Erythroblast (primary cell): Measurements from ENCODE around the gene PRMT2.
"Not testable (repeated sequence)": the region's sequence is repeated elsewhere in the genome, so short reads cannot be mapped to it uniquely, and the experiment has no call there.

ENCODE experiments used
- DNase-seq, 2 experiments: peaks; one replicate each; lab custom pipeline; 2025; lab: John Stamatoyannopoulos, UW
- GATA1 ChIP-seq: IDR thresholded peaks from 2 replicates; pipeline ENCODE4 v1.6.1; 2011; ENCODE audit warnings: low read depth, mild to moderate bottlenecking, control low read depth, low read length, moderate library complexity
- POLR2A ChIP-seq: IDR thresholded peaks from 2 replicates; pipeline ENCODE4 v1.6.1; 2011; ENCODE audit warnings: mild to moderate bottlenecking, low read length

The PRMT2 gene

GRCh38 chr21:46626536-46626935 lies 8.9 kb upstream of the PRMT2 start:
- no peak for TF ChIP-seq GATA1
- no peak for TF ChIP-seq POLR2A
- DNase-seq = no peak

GRCh38 chr21:46626975-46627501 lies 8.4 kb upstream of the PRMT2 start:
- no peak for DNase-seq
- no peak for TF ChIP-seq GATA1
- TF ChIP-seq POLR2A = no peak

- no peak for TF ChIP-seq GATA1
- no peak for DNase-seq
Observed at GRCh38 chr21:46627726-46628125, 7.7 kb upstream of the PRMT2 start.

- no peak for DNase-seq
- no peak for TF ChIP-seq POLR2A
Observed at GRCh38 chr21:46628868-46629267, 6.6 kb upstream of the PRMT2 start.

GRCh38 chr21:46630915-46631314 lies 4.6 kb upstream of the PRMT2 start:
- not testable (repeated sequence) for DNase-seq

GRCh38 chr21:46633566-46633965 lies 1.9 kb upstream of the PRMT2 start:
- DNase-seq = no peak
- TF ChIP-seq GATA1 = no peak
- TF ChIP-seq POLR2A = no peak

GRCh38 chr21:46634427-46634826 lies 1.0 kb upstream of the PRMT2 start:
- TF ChIP-seq POLR2A (no peak), GATA1 (no peak)
- peak in 1 of 2 experiments; percentile 41 for DNase-seq

- peak in 1 of 2 experiments; percentile 81 for DNase-seq
- TF ChIP-seq POLR2A (no peak), GATA1 (no peak)
Observed at GRCh38 chr21:46634966-46635323, 529 bp upstream of the PRMT2 start.

- no peak for TF ChIP-seq GATA1
- TF ChIP-seq POLR2A = no peak
- peak in 1 of 2 experiments; percentile 48 for DNase-seq
Observed at GRCh38 chr21:46636181-46636512, 673 bp downstream of the PRMT2 start.

GRCh38 chr21:46636550-46637285 lies 1.2 kb downstream of the PRMT2 start:
- no peak for DNase-seq
- no peak for TF ChIP-seq GATA1

- TF ChIP-seq GATA1 = no peak
- no peak for TF ChIP-seq POLR2A
- DNase-seq = peak; percentile 58 to 62
Observed at GRCh38 chr21:46637952-46638746, 2.7 kb downstream of the PRMT2 start.

- DNase-seq = peak; percentile 29 to 39
- TF ChIP-seq GATA1 (no peak), POLR2A (no peak)
Observed at GRCh38 chr21:46639489-46640386, 4.3 kb downstream of the PRMT2 start.

GRCh38 chr21:46641656-46642055 lies 6.2 kb downstream of the PRMT2 start:
- DNase-seq = no peak
- TF ChIP-seq POLR2A = no peak
- no peak for TF ChIP-seq GATA1

- no peak for DNase-seq
Observed at GRCh38 chr21:46643379-46644177, 8.1 kb downstream of the PRMT2 start.

More at GRCh38 chr21:46643379-46644177, 8.1 kb downstream of the PRMT2 start:
- TF ChIP-seq POLR2A = no peak
- TF ChIP-seq GATA1 = no peak
